Measurements from ENCODE around the gene MEST. TPM values are rescaled to one million over a fixed set of nuclear protein-coding genes. Genes with fewer than 3 reads are reported as not detected.

Gene MEST
- total RNA-seq, 1 experiment from 2014 or later, result 112 TPM

DNA sequence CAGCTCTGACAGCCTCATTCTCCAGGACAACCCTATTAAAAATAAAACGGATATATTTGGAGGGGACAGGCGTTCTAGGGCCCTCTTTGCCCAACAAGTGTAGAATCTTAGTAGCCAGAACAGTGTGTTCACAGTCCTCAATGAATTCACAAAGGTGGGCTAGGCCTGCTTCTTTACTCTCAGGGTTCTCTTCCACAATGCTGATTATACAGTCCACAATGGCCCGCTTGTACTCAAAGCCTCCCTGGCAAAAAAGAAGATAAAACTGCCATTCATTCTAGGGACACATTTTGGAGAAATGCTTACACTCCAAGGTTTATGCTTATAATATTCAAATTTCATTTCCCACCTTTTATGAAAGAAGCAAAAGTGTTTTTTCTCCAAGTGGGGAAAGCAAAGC, 62.6 kb downstream of the MEST start:
- no peak overlapping the region for H3K4me2 ChIP-seq (ENCODE audit: insufficient read depth, insufficient read length, low read length)
- H2AK5ac ChIP-seq (ENCODE audit: insufficient read length, low read length), result no peak overlapping the region
- H4K5ac ChIP-seq (ENCODE audit: insufficient read length, low read depth, low read length), result no peak overlapping the region
- H2BK15ac ChIP-seq (ENCODE audit: low read depth, low read length), result no peak overlapping the region
- TF ChIP-seq, protein P1, sequence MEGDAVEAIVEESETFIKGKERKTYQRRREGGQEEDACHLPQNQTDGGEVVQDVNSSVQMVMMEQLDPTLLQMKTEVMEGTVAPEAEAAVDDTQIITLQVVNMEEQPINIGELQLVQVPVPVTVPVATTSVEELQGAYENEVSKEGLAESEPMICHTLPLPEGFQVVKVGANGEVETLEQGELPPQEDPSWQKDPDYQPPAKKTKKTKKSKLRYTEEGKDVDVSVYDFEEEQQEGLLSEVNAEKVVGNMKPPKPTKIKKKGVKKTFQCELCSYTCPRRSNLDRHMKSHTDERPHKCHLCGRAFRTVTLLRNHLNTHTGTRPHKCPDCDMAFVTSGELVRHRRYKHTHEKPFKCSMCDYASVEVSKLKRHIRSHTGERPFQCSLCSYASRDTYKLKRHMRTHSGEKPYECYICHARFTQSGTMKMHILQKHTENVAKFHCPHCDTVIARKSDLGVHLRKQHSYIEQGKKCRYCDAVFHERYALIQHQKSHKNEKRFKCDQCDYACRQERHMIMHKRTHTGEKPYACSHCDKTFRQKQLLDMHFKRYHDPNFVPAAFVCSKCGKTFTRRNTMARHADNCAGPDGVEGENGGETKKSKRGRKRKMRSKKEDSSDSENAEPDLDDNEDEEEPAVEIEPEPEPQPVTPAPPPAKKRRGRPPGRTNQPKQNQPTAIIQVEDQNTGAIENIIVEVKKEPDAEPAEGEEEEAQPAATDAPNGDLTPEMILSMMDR (conservative IDR thresholded peaks at IDR 0.05), result no peak
- no peaks in the 10 kb centered on the region for H3K27me3 ChIP-seq (ENCODE audit: insufficient read depth, low read length)
- H2AFZ ChIP-seq (ENCODE audit: low read length), result no peak overlapping the region
- no peak overlapping the region for H3K18ac ChIP-seq (ENCODE audit: insufficient read length, low read depth, low read length)
- no peak overlapping the region for H3K56ac ChIP-seq (ENCODE audit: insufficient read length, low read depth, low read length)
- H3K14ac ChIP-seq (ENCODE audit: insufficient read depth, low read length), result no peak overlapping the region
- Mint-ChIP-seq H3K4me1 (no peaks in the 10 kb centered on the region), H3K27ac (no peak overlapping the region), H3K36me3 (ENCODE audit: insufficient read depth in 1 of 3, low read depth in 3 of 3) (peaks cover 3 to 23% (median 6%) of the 10 kb centered on the region in 3 experiments; a peak in 6 of 7 replicates), H3K4me3 (no peak overlapping the region), H3K27me3 (ENCODE audit: low read depth) (no peaks in the 10 kb centered on the region), H3K9me3 (no peaks in the 10 kb centered on the region; a peak in 1 of 5 replicates)
- H2BK12ac ChIP-seq (ENCODE audit: insufficient read length, low read depth, low read length), result no peak overlapping the region
- no peaks in the 10 kb centered on the region for H3K9me3 ChIP-seq (ENCODE audit: control insufficient read depth, low read depth, low read length)
- no peak overlapping the region for H4K91ac ChIP-seq (ENCODE audit: insufficient read length, low read depth, low read length)
- no peak overlapping the region for H2BK20ac ChIP-seq (ENCODE audit: low read depth, low read length, poor library complexity, severe bottlenecking)
- no peaks in the 10 kb centered on the region for H3K4me1 ChIP-seq (ENCODE audit: insufficient read depth, low read length)
- no peaks in the 10 kb centered on the region for H4K20me1 ChIP-seq (ENCODE audit: control insufficient read depth, insufficient read depth, insufficient read length)
- H4K8ac ChIP-seq (replicated peaks; ENCODE audit: insufficient read length, low read depth, low read length), result no peak overlapping the region
- DNase-seq, result no peak
- H3T11ph ChIP-seq (ENCODE audit: low read length), result no peak overlapping the region
- no peaks in the 10 kb centered on the region for H3K79me2 ChIP-seq (ENCODE audit: insufficient read depth, low read length)
- no peaks in the 10 kb centered on the region for H3K23me2 ChIP-seq (ENCODE audit: insufficient read length, low read depth, low read length, poor library complexity, severe bottlenecking)
- no CpG with 5 or more reads among the region's 3 CpGs for WGBS (ENCODE audit: extremely low coverage, insufficient read length, low lambda C conversion rate)
- no peak overlapping the region for H3K27ac ChIP-seq (ENCODE audit: insufficient read length, low read depth, low read length)
- H2BK120ac ChIP-seq (ENCODE audit: low read depth, low read length, poor library complexity, severe bottlenecking), result no peak overlapping the region
- no peak overlapping the region for H2BK5ac ChIP-seq (ENCODE audit: insufficient read length, low read length)
- H3K79me1 ChIP-seq (ENCODE audit: insufficient read depth, low read depth, low read length, poor library complexity, severe bottlenecking), result no peaks in the 10 kb centered on the region
- H3K23ac ChIP-seq (ENCODE audit: insufficient read length, low read depth, low read length), result no peak overlapping the region
- H3K9ac ChIP-seq (ENCODE audit: extremely low read depth, insufficient read length, low read length), result no peak overlapping the region
- no peak overlapping the region for H3K4ac ChIP-seq (ENCODE audit: low read depth, low read length)

Small RNA genes lying within 50 kb of the gene (microRNA-seq; reads per million reads assigned to microRNA genes)
- 502 reads per million, percentile 90 among the genes with 10 or more reads in this experiment for gene MIR335 (ENCODE audit: borderline microRNAs expressed)

Other genes starting within 250 kb of the MEST start
- gene CPA2, start 225.2 kb upstream of the MEST start, total RNA-seq (2021), result 0.29 TPM in 1 of 2 replicates, not detected in the other
- gene CPA4, start 198.9 kb upstream of the MEST start, total RNA-seq (2021), result not detected in 2 replicates
- gene CPA5, start 147.3 kb upstream of the MEST start, total RNA-seq (2021), result not detected in 2 replicates
- not detected in 2 replicates for gene CPA1, start 111.6 kb upstream of the MEST start, total RNA-seq (2021)
- gene CEP41, start 51.1 kb upstream of the MEST start, total RNA-seq (2021), result 9.2 and 9.7 TPM in 2 replicates
- gene COPG2, start 176.7 kb downstream of the MEST start, total RNA-seq (2021), result 77.7 and 77.8 TPM in 2 replicates
- not detected in 2 replicates for gene TSGA13, start 194.5 kb downstream of the MEST start, total RNA-seq (2021)
- gene KLF14, start 242.1 kb downstream of the MEST start, total RNA-seq (2021), result not detected in 2 replicates